OCI-LY1 (cell line): ENCODE results near the gene EDA.

Experiments used
- H2AFZ ChIP-seq: fragments of 200-600 bp; sonication (generic), shearing (Covaris generic); 2 replicates; pipeline ENCODE4 v1.6.0; 2014; ENCODE audit warnings: antibody characterized with exemption, mild to moderate bottlenecking, low read length
- H3F3A ChIP-seq: fragments of 200-600 bp; sonication (generic), shearing (Covaris generic); 2 replicates; pipeline ENCODE4 v1.6.0; 2014; ENCODE audit warnings: mild to moderate bottlenecking, antibody characterized with exemption, low read length, moderate library complexity; ENCODE audit not compliant: insufficient read depth
- H3K27ac ChIP-seq: fragments of 200-600 bp; sonication (generic); 2 replicates; pipeline ENCODE4 v1.5.1; 2014; ENCODE audit warnings: low read length, mixed run types, mild to moderate bottlenecking, low read depth; ENCODE audit not compliant: poor library complexity, severe bottlenecking
- H3K27me3 ChIP-seq: fragments of 200-600 bp; sonication (generic); 2 replicates; pipeline ENCODE4 v1.6.0; 2014; ENCODE audit warnings: antibody characterized with exemption, mild to moderate bottlenecking, low read length, moderate library complexity; ENCODE audit not compliant: insufficient read depth
- H3K36me3 ChIP-seq: fragments of 200-600 bp; sonication (generic); 2 replicates; pipeline ENCODE4 v1.6.1; 2014; ENCODE audit warnings: mild to moderate bottlenecking, antibody characterized with exemption, low read length, moderate library complexity, mixed read lengths; ENCODE audit not compliant: insufficient read depth
- H3K4me1 ChIP-seq: fragments of 200-600 bp; sonication (generic); 2 replicates; pipeline ENCODE4 v1.5.1; 2014; ENCODE audit warnings: mild to moderate bottlenecking, low read length, moderate library complexity; ENCODE audit not compliant: insufficient read depth, severe bottlenecking
- H3K4me2 ChIP-seq: fragments of 200-600 bp; sonication (generic), shearing (Covaris generic); 2 replicates; pipeline ENCODE4 v1.6.1; 2014; ENCODE audit warnings: low read length
- H3K4me3 ChIP-seq: fragments of 200-600 bp; sonication (generic); 2 replicates; pipeline ENCODE4 v1.5.1; 2014; ENCODE audit warnings: low read length, low read depth, mild to moderate bottlenecking, mixed read lengths; ENCODE audit not compliant: poor library complexity, severe bottlenecking
- H3K79me2 ChIP-seq: fragments of 200-600 bp; shearing (Covaris generic); 2 replicates; pipeline ENCODE4 v1.6.1; 2016; ENCODE audit warnings: mixed run types, low read length, mixed read lengths; ENCODE audit not compliant: insufficient read depth
- H3K9ac ChIP-seq: fragments of 200-600 bp; sonication (generic), shearing (Covaris generic); 2 replicates; pipeline ENCODE4 v1.6.1; 2014; ENCODE audit warnings: mild to moderate bottlenecking, low read length, mixed read lengths
- H3K9me2 ChIP-seq: fragments of 200-600 bp; sonication (generic), shearing (Covaris generic); 2 replicates; pipeline ENCODE4 v1.6.1; 2014; ENCODE audit warnings: low read depth, mild to moderate bottlenecking, low read length, mixed read lengths
- H3K9me3 ChIP-seq: fragments of 200-600 bp; shearing (Covaris generic); 2 replicates; pipeline ENCODE4 v1.6.1; 2014; ENCODE audit warnings: low read length, mixed read lengths
- H4K20me1 ChIP-seq: fragments of 200-600 bp; sonication (generic), shearing (Covaris generic); 2 replicates; pipeline ENCODE4 v1.6.0; 2016; ENCODE audit warnings: mild to moderate bottlenecking, low read length; ENCODE audit not compliant: insufficient read depth
- CTCF ChIP-seq: fragments of 200-600 bp; sonication (generic), shearing (Covaris generic); IDR thresholded peaks from 2 replicates; pipeline ENCODE4 v1.5.1; 2017; ENCODE audit warnings: mild to moderate bottlenecking, antibody characterized with exemption, low read length, moderate library complexity, mixed read lengths
- EZH2 ChIP-seq: fragments of 200-600 bp; sonication (generic), shearing (Covaris generic); IDR thresholded peaks from 2 replicates; pipeline ENCODE4 v1.8.0; 2017; ENCODE audit warnings: borderline replicate concordance, mixed run types, mild to moderate bottlenecking, antibody characterized with exemption, low read length, moderate library complexity, mixed read lengths

EDA gene

GRCh38 chrX:69740317-69740716, 124.4 kb downstream of the EDA start:
- no peaks in the 10 kb centered on the region for H3K4me1 ChIP-seq
- no peaks in the 10 kb centered on the region for H3F3A ChIP-seq
- no peak overlapping the region for H3K9ac ChIP-seq
- no peak overlapping the region for H2AFZ ChIP-seq
- no peaks in the 10 kb centered on the region for H3K36me3 ChIP-seq
- H3K79me2 ChIP-seq, result no peaks in the 10 kb centered on the region
- no peaks in the 10 kb centered on the region for H3K9me2 ChIP-seq
- H3K27me3 ChIP-seq, result no peaks in the 10 kb centered on the region
- no peak overlapping the region for H3K4me3 ChIP-seq
- TF ChIP-seq EZH2 (no peak), CTCF (no peak)
- H4K20me1 ChIP-seq, result no peaks in the 10 kb centered on the region
- no peaks in the 10 kb centered on the region for H3K9me3 ChIP-seq
- H3K4me2 ChIP-seq, result no peak overlapping the region
- H3K27ac ChIP-seq, result no peak overlapping the region

DNA sequence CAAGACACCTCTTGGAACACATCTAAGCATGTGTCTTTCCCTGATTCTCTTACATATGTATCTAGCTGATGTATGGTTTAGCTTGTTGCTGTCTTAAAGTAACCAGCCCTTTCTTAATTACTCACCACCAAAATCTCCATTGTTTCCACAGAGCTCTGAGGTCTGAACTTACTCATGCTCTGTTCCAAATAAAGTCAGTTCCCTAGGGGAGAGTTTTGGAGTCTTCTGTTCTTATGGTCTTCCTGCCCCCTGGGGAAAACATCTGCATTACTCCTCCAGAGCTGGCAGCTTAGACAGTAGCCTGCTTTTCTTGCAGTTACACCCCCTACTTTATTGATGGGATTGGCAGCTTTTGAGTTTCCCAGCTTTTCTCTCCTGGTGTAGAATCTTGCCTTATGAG, 125.8 kb downstream of the EDA start:
- Histone ChIP-seq H3K27me3 (no peaks in the 10 kb centered on the region), H4K20me1 (no peaks in the 10 kb centered on the region), H3K9me2 (no peaks in the 10 kb centered on the region), H3K4me1 (no peaks in the 10 kb centered on the region), H3K4me3 (no peak overlapping the region), H3K79me2 (no peaks in the 10 kb centered on the region), H2AFZ (no peak overlapping the region), H3K36me3 (no peaks in the 10 kb centered on the region), H3K9ac (no peak overlapping the region), H3F3A (no peaks in the 10 kb centered on the region), H3K27ac (no peak overlapping the region), H3K9me3 (no peaks in the 10 kb centered on the region), H3K4me2 (no peak overlapping the region)
- TF ChIP-seq CTCF (no peak), EZH2 (no peak)

DNA sequence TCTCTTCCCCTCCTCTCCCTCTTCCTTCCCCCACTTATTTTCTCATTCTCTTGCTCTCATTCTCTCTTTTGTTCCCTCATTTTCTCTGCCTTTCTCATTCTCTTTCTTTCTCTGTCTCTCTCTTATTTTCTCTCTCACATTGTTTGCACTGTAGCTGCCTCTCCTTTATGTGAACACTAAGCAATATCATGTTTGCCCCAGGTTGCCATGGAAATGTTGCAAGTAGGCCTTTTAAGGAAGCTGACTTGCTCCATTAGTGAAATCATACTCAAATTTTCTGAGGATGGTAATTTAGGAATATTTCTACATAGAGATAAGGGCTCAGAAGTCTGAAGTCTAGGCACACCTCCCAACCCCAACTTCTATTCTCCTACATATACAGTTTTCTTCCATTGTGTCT, 130.1 kb downstream of the EDA start:
- H2AFZ ChIP-seq, result no peak overlapping the region
- no peaks in the 10 kb centered on the region for H3K79me2 ChIP-seq
- H3K4me1 ChIP-seq, result no peaks in the 10 kb centered on the region
- H3K9me2 ChIP-seq, result no peaks in the 10 kb centered on the region
- no peak overlapping the region for H3K9ac ChIP-seq
- no peak overlapping the region for H3K27ac ChIP-seq
- no peaks in the 10 kb centered on the region for H3K27me3 ChIP-seq
- TF ChIP-seq CTCF (no peak), EZH2 (no peak)
- H4K20me1 ChIP-seq, result no peaks in the 10 kb centered on the region
- no peaks in the 10 kb centered on the region for H3F3A ChIP-seq
- H3K9me3 ChIP-seq, result no peaks in the 10 kb centered on the region
- no peaks in the 10 kb centered on the region for H3K36me3 ChIP-seq
- no peak overlapping the region for H3K4me3 ChIP-seq
- H3K4me2 ChIP-seq, result no peak overlapping the region
